ENCODE measurements around the gene RBCK1. TPM values are rescaled to one million over a fixed set of nuclear protein-coding genes. Genes with fewer than 3 reads are reported as not detected.
A peak's percentile ranks its signal among the peaks of the same experiment; 100 is the strongest.

Gene RBCK1
- total and polyA plus RNA-seq, 2 of the 4 experiments (the other 2 are of a cell fraction): 29.9 to 84.2 TPM

DNA sequence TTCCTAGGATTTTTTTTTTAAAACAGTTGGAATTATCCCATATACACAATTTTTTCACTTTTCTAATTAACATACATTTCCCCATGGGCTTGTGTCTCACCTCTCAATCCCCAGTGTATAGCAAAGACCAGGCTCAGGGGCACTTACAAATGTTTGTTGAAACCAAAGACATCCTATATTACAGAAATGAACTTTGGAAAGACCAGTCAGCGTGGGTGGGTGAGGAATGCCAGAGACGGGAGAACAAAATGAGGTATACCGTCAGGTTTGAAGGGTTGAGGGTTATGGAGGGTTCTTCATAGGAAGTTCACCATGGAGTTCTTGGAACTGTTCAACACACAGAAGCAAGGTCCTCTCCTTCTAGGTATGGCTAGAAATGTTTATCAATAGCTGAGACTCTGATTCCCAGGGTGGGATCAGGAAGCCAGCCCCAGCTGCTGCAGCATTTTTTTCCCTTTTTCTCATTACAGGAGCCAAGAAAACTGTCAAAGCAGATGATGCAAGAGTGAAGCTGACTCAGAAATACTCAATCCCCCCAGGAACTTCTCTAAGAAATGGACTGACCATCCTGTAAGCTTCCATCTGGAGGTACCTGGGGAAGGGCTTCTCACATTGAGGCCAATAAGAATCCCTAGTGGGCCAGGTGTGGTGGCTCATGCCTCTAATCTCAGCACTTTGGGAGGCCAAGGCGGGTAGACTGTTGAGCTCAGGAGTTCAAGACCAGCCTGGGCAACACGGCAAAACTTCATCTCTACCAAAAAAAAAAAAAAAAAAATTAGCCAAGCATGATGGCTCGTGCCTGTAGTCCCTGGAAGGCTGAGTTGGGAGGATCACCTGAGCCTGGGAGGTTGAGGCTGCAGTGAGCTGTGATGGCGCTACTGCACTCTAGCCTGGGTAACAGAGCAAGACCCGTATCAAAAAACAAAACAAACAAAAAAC is 70.2 kb downstream of the RBCK1 start:
- no peaks in the 10 kb centered on the region for H3K27me3 ChIP-seq (ENCODE audit: control insufficient read depth, insufficient read depth, low read length)
- peaks cover 10% of the 10 kb centered on the region for H3K4me1 ChIP-seq (ENCODE audit: control insufficient read depth, insufficient read depth, low read length)
- H3K14ac ChIP-seq (replicated peaks; ENCODE audit: low read depth, low read length): 0 out of 2 replicates have a peak overlapping the region, but pooled peaks have one; percentile 11
- POLR2A ChIA-PET (ENCODE audit: unreplicated experiment): interaction anchor here (0.6 kb wide), 1 partner anchor 152 kb away, joined by 3 read pairs; no protein-coding TSS in a partner anchor
- H2AFZ ChIP-seq (replicated peaks; ENCODE audit: low read length, poor library complexity): no peak overlapping the region
- peak overlapping the region; percentile 48 for H3K4ac ChIP-seq (ENCODE audit: low read depth, low read length)
- peak overlapping the region; percentile 85; the same call in 1 of the 2 replicates for H3K27ac ChIP-seq (ENCODE audit: insufficient read depth, low read length)
- H2BK5ac ChIP-seq (ENCODE audit: low read depth, low read length, poor library complexity, severe bottlenecking): no peak overlapping the region
- peak overlapping the region in 1 of 2 experiments; percentile 50; a peak in 2 of 4 replicates for H4K8ac ChIP-seq (ENCODE audit: low read depth in 2 of 2, low read length in 2 of 2)
- no CpG with 5 or more reads among the region's 8 CpGs for WGBS, 2 experiments (ENCODE audit: extremely low coverage in 2 of 2, insufficient read length in 1 of 2)
- H3K9me3 ChIP-seq (ENCODE audit: control insufficient read depth, insufficient read depth, low read length): no peaks in the 10 kb centered on the region
- no peak overlapping the region for H3K9ac ChIP-seq (ENCODE audit: low read depth, low read length)
- H4K5ac ChIP-seq (ENCODE audit: low read depth, low read length): 0 out of 2 replicates have a peak overlapping the region, but pooled peaks have one; percentile 38
- no TSS peak for BruUV-seq (replicated peaks)
- H3K56ac ChIP-seq (ENCODE audit: extremely low read depth, insufficient read depth, low read length): peak overlapping the region; percentile 10; the same call in 1 of the 2 replicates
- H3K9me1 ChIP-seq (ENCODE audit: insufficient read depth, low read length): peaks cover 13% of the 10 kb centered on the region
- peak overlapping the region; percentile 32; the same call in 1 of the 2 replicates for H4K91ac ChIP-seq (ENCODE audit: insufficient read depth, low read depth, low read length)
- intact Hi-C loops (cut with micrococcal nuclease) (no loop called here), in situ Hi-C loops (cut with MboI; ENCODE audit: low sequenced_read_pairs) (loop anchor here (5.0 kb wide), 1 partner anchor 126 kb away; no protein-coding TSS in a partner anchor), dilution Hi-C loops (cut with HindIII; ENCODE audit: low sequenced_read_pairs, unreplicated experiment) (no loop called here)
- DNase-seq (peak; percentile 87), ATAC-seq (ENCODE audit: low read depth) (peak; percentile 27; the same call in 1 of the 2 replicates)
- H3K18ac ChIP-seq (ENCODE audit: low read depth, low read length): no peak overlapping the region
- peaks cover 22% of the 10 kb centered on the region for H3K36me3 ChIP-seq (ENCODE audit: control insufficient read depth, insufficient read depth, low read length)
- TF ChIP-seq MAFK (IDR thresholded peaks at IDR 0.05; ENCODE audit: low read depth, low read length) (no peak), CEBPB (IDR thresholded peaks at IDR 0.05; ENCODE audit: low read depth, low read length) (peak; percentile 93), RCOR1 (IDR thresholded peaks at IDR 0.05; ENCODE audit: insufficient replicate concordance, low read length) (no peak)
- CTCF ChIA-PET: interaction anchor here (0.7 kb wide), 2 partner anchors 42 to 182 kb away, joined by 3 to 5 read pairs; no protein-coding TSS in a partner anchor
- H3K79me1 ChIP-seq (ENCODE audit: low read depth in 1 of 2, low read length in 2 of 2): peaks cover 0 to 23% of the 10 kb centered on the region in 2 experiments; a peak in 3 of 4 replicates
- no peak overlapping the region for H3K4me2 ChIP-seq (ENCODE audit: low read depth, low read length)
- H2BK20ac ChIP-seq (ENCODE audit: low read depth, low read length): peak overlapping the region; percentile 59; the same call in 1 of the 2 replicates
- peak overlapping the region; percentile 48; the same call in 1 of the 2 replicates for H2AK5ac ChIP-seq (ENCODE audit: low read depth, low read length)
- no peak overlapping the region for H3K4me3 ChIP-seq (ENCODE audit: insufficient read depth, low read depth, low read length)
- peaks cover 9% of the 10 kb centered on the region for H4K20me1 ChIP-seq (ENCODE audit: insufficient read depth, low read length)
- no peak overlapping the region for H3K23ac ChIP-seq (ENCODE audit: low read depth, low read length)
- H2BK120ac ChIP-seq (ENCODE audit: low read depth, low read length): peak overlapping the region; percentile 55
- no peak overlapping the region for H2AK9ac ChIP-seq (replicated peaks; ENCODE audit: low read depth, low read length, poor library complexity)
- H2BK15ac ChIP-seq (ENCODE audit: low read depth, low read length): no peak overlapping the region

Measured in IMR-90 (cell line).